Breast epithelium (tissue), 3 donors: ENCODE data around the gene NAALAD2.
"Not testable (repeated sequence)": the region's sequence is repeated elsewhere in the genome, so short reads cannot be mapped to it uniquely, and the experiment has no call there.

ENCODE experiments used
- CTCF ChIP-seq, 3 donors: fragments of 450-650 bp; IDR thresholded peaks; one replicate each; pipeline ENCODE4 v1.5.1; 2016 to 2017; ENCODE audit warnings: antibody characterized with exemption in 3 of 3, mild to moderate bottlenecking in 3 of 3, moderate library complexity in 3 of 3
- POLR2A ChIP-seq: fragments of 450-650 bp; IDR thresholded peaks from one replicate; pipeline ENCODE4 v1.6.1; 2016; ENCODE audit warnings: antibody characterized with exemption, mild to moderate bottlenecking, moderate library complexity
- POLR2AphosphoS5 ChIP-seq, 3 donors: sonication (generic); formaldehyde crosslinking; IDR thresholded peaks; one replicate each; pipeline ENCODE4 v1.6.1; 2017; ENCODE audit warnings: antibody characterized with exemption in 3 of 3

- not testable (repeated sequence) for TF ChIP-seq POLR2A; POLR2AphosphoS5 (IDR thresholded peaks at IDR 0.05); CTCF (IDR thresholded peaks at IDR 0.05)
Observed at GRCh38 chr11:90095230-90095924, 39.1 kb upstream of the NAALAD2 start.
